ENCODE data around the gene HERC6.

DNA sequence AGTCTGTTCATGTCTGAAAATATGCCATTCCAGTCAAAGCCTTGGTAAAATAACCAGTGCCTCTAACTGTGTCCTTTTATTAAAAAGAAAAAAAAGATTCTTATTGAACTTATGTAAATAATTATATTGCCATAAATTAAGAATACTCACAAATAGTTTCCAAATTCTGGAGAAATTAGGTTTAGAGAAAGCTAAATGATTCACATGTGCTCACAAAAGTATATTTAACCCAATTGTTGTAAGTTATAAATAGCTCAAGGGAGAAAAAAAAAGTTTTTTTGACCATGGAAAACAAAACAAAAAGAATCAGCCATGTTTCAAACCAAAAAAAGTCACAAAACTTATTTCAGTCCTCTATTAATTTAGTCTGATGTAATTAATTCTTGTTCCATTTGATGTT, 25.3 kb upstream of the HERC6 start:
- TF ChIP-seq JUN (CRISPR knock-in tag; IDR thresholded peaks at IDR 0.05) = no peak
- TF ChIP-seq, protein P1, sequence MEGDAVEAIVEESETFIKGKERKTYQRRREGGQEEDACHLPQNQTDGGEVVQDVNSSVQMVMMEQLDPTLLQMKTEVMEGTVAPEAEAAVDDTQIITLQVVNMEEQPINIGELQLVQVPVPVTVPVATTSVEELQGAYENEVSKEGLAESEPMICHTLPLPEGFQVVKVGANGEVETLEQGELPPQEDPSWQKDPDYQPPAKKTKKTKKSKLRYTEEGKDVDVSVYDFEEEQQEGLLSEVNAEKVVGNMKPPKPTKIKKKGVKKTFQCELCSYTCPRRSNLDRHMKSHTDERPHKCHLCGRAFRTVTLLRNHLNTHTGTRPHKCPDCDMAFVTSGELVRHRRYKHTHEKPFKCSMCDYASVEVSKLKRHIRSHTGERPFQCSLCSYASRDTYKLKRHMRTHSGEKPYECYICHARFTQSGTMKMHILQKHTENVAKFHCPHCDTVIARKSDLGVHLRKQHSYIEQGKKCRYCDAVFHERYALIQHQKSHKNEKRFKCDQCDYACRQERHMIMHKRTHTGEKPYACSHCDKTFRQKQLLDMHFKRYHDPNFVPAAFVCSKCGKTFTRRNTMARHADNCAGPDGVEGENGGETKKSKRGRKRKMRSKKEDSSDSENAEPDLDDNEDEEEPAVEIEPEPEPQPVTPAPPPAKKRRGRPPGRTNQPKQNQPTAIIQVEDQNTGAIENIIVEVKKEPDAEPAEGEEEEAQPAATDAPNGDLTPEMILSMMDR (IDR thresholded peaks at IDR 0.05) = no peak
- TF ChIP-seq NR3C1 (CRISPR knock-in tag; conservative IDR thresholded peaks at IDR 0.05; ENCODE audit: low read depth) = no peak
- no peak for TF ChIP-seq NFYB (CRISPR knock-in tag; conservative IDR thresholded peaks at IDR 0.05; ENCODE audit: low read depth)
- TF ChIP-seq, protein P2, sequence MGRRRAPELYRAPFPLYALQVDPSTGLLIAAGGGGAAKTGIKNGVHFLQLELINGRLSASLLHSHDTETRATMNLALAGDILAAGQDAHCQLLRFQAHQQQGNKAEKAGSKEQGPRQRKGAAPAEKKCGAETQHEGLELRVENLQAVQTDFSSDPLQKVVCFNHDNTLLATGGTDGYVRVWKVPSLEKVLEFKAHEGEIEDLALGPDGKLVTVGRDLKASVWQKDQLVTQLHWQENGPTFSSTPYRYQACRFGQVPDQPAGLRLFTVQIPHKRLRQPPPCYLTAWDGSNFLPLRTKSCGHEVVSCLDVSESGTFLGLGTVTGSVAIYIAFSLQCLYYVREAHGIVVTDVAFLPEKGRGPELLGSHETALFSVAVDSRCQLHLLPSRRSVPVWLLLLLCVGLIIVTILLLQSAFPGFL (CRISPR knock-in tag; IDR thresholded peaks at IDR 0.05; ENCODE audit: borderline replicate concordance) = no peak
- TF ChIP-seq EMX1 (CRISPR knock-in tag; IDR thresholded peaks at IDR 0.05) = no peak
- TF ChIP-seq TEAD4 (CRISPR knock-in tag; IDR thresholded peaks at IDR 0.05) = no peak
- TF ChIP-seq, protein P3, sequence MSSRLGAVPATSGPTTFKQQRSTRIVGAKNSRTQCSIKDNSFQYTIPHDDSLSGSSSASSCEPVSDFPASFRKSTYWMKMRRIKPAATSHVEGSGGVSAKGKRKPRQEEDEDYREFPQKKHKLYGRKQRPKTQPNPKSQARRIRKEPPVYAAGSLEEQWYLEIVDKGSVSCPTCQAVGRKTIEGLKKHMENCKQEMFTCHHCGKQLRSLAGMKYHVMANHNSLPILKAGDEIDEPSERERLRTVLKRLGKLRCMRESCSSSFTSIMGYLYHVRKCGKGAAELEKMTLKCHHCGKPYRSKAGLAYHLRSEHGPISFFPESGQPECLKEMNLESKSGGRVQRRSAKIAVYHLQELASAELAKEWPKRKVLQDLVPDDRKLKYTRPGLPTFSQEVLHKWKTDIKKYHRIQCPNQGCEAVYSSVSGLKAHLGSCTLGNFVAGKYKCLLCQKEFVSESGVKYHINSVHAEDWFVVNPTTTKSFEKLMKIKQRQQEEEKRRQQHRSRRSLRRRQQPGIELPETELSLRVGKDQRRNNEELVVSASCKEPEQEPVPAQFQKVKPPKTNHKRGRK (CRISPR knock-in tag; IDR thresholded peaks at IDR 0.05; ENCODE audit: borderline replicate concordance) = no peak
- TF ChIP-seq, protein P4, sequence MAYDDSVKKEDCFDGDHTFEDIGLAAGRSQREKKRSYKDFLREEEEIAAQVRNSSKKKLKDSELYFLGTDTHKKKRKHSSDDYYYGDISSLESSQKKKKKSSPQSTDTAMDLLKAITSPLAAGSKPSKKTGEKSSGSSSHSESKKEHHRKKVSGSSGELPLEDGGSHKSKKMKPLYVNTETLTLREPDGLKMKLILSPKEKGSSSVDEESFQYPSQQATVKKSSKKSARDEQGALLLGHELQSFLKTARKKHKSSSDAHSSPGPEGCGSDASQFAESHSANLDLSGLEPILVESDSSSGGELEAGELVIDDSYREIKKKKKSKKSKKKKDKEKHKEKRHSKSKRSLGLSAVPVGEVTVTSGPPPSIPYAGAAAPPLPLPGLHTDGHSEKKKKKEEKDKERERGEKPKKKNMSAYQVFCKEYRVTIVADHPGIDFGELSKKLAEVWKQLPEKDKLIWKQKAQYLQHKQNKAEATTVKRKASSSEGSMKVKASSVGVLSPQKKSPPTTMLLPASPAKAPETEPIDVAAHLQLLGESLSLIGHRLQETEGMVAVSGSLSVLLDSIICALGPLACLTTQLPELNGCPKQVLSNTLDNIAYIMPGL (CRISPR knock-in tag; IDR thresholded peaks at IDR 0.05) = no peak
